GM23338 (cell line): ENCODE data around the gene CNTNAP2. TPM values are rescaled to one million over a fixed set of nuclear protein-coding genes. Genes with fewer than 3 reads are reported as not detected.

Experiments used
- ATAC-seq: fragments of 200-7000 bp; cut with Tn5 transposase; 3 replicates; pipeline ENCODE4 v1.9.1; 2020
- DNase-seq: peaks from one replicate; pipeline ENCODE4 v3.0.0-alpha.2; 2015; ENCODE audit warnings: low spot score
- H2AFZ ChIP-seq: fragments of 200-600 bp; sonication (generic); 2 replicates; pipeline ENCODE4 v1.8.0; 2016; ENCODE audit warnings: antibody characterized with exemption, mild to moderate bottlenecking, moderate library complexity
- H3F3A ChIP-seq: fragments of 200-600 bp; sonication (generic); replicated peaks from 2 replicates; pipeline ENCODE4 v1.8.0; 2017; ENCODE audit warnings: antibody characterized with exemption, mixed run types, low read depth
- H3K27ac ChIP-seq: fragments of 200-600 bp; sonication (generic); 2 replicates; pipeline ENCODE4 v1.6.1; 2016; ENCODE audit warnings: low read depth
- H3K27me3 ChIP-seq: fragments of 200-600 bp; sonication (generic); 2 replicates; pipeline ENCODE4 v1.8.0; 2016; ENCODE audit warnings: mild to moderate bottlenecking, mixed run types, moderate library complexity; ENCODE audit not compliant: insufficient read depth
- H3K36me3 ChIP-seq: fragments of 200-600 bp; sonication (generic); 2 replicates; pipeline ENCODE4 v1.8.0; 2016; ENCODE audit warnings: mild to moderate bottlenecking; ENCODE audit not compliant: insufficient read depth
- H3K4me1 ChIP-seq: fragments of 200-600 bp; sonication (generic); 2 replicates; pipeline ENCODE4 v1.8.0; 2016; ENCODE audit warnings: mild to moderate bottlenecking, moderate library complexity; ENCODE audit not compliant: insufficient read depth
- H3K4me2 ChIP-seq: fragments of 200-600 bp; sonication (generic); 2 replicates; pipeline ENCODE4 v1.7.1; 2017; ENCODE audit warnings: mixed run types
- H3K4me3 ChIP-seq: fragments of 200-600 bp; sonication (generic); 2 replicates; pipeline ENCODE4 v1.6.1; 2016; ENCODE audit warnings: mixed run types
- H3K79me2 ChIP-seq: fragments of 200-600 bp; sonication (generic); replicated peaks from 2 replicates; pipeline ENCODE4 v1.8.0; 2017; ENCODE audit warnings: mild to moderate bottlenecking; ENCODE audit not compliant: insufficient read depth
- H3K9me2 ChIP-seq: fragments of 200-600 bp; sonication (generic); 2 replicates; pipeline ENCODE4 v1.8.0; 2017; ENCODE audit not compliant: insufficient read depth
- H4K20me1 ChIP-seq: fragments of 200-600 bp; sonication (generic); replicated peaks from 2 replicates; pipeline ENCODE4 v1.8.0; 2017; ENCODE audit warnings: mild to moderate bottlenecking; ENCODE audit not compliant: insufficient read depth
- H3K27ac Mint-ChIP-seq: 2 replicates; pipeline ENCODE4 v1.8.0; 2020; ENCODE audit warnings: inconsistent platforms, mild to moderate bottlenecking, moderate library complexity, mixed read lengths
- H3K27me3 Mint-ChIP-seq: 3 replicates; pipeline ENCODE4 v1.8.0; 2022; ENCODE audit warnings: low read depth, mild to moderate bottlenecking, moderate library complexity, mixed read lengths, inconsistent platforms; ENCODE audit not compliant: insufficient read depth, poor library complexity
- H3K36me3 Mint-ChIP-seq: 3 replicates; pipeline ENCODE4 v1.8.0; 2021; ENCODE audit warnings: low read depth, mild to moderate bottlenecking, inconsistent platforms, moderate library complexity, mixed read lengths
- H3K4me1 Mint-ChIP-seq: 3 replicates; pipeline ENCODE4 v1.8.0; 2020; ENCODE audit warnings: mild to moderate bottlenecking, inconsistent platforms, mixed read lengths
- H3K4me3 Mint-ChIP-seq: 3 replicates; pipeline ENCODE4 v1.8.0; 2021; ENCODE audit warnings: moderate library complexity, mild to moderate bottlenecking, inconsistent platforms, mixed read lengths
- H3K9me3 Mint-ChIP-seq: 3 replicates; pipeline ENCODE4 v1.8.0; 2020; ENCODE audit warnings: moderate library complexity, mild to moderate bottlenecking, inconsistent platforms, mixed read lengths
- CREB1 ChIP-seq: fragments of 250-450 bp; sonication (Bioruptor Pico); IDR thresholded peaks from 2 replicates; pipeline ENCODE4 v1.5.0; 2020; ENCODE audit warnings: low read depth, mild to moderate bottlenecking, moderate library complexity
- EZH2 ChIP-seq: fragments of 200-600 bp; sonication (generic); IDR thresholded peaks from one replicate; pipeline ENCODE4 v1.8.0; 2017; ENCODE audit warnings: antibody characterized with exemption, mild to moderate bottlenecking, low read depth; ENCODE audit not compliant: unreplicated experiment
- EZH2phosphoT487 ChIP-seq: fragments of 200-600 bp; sonication (generic); IDR thresholded peaks from one replicate; pipeline ENCODE4 v1.8.1; 2018; ENCODE audit warnings: antibody characterized with exemption; ENCODE audit not compliant: unreplicated experiment
- NANOG ChIP-seq: IDR thresholded peaks from 2 replicates; pipeline ENCODE4 v1.6.1; 2016; ENCODE audit warnings: antibody characterized with exemption, borderline replicate concordance
- POLR2AphosphoS5 ChIP-seq: IDR thresholded peaks from 2 replicates; pipeline ENCODE4 v1.6.1; 2016; ENCODE audit warnings: antibody characterized with exemption, low read depth
- STAT1 ChIP-seq: IDR thresholded peaks from one replicate; pipeline ENCODE4 v1.6.1; 2016; ENCODE audit warnings: antibody characterized with exemption; ENCODE audit not compliant: unreplicated experiment
- ZNF331 ChIP-seq: fragments of 250-450 bp; sonication (Bioruptor Pico); IDR thresholded peaks from 2 replicates; pipeline ENCODE4 v1.5.0; 2020; ENCODE audit warnings: low read depth, mild to moderate bottlenecking, moderate library complexity
- polyA plus RNA-seq: library from polyadenylated mRNA; unstranded; fragments of >200 nt; fragmentation: Nextera tagmentation; extraction: Ambion mirVana; gene quantifications from 2 replicates; pipeline ENCODE4 v1.2.1, GENCODE V29; 2016
- total RNA-seq: library from RNA; depleted of rRNA; stranded (reverse); fragments of >200 nt; shearing (Covaris generic); gene quantifications from 2 replicates; pipeline ENCODE4 v1.2.3, GENCODE V29; 2014
- TF ChIP-seq, protein P1 (sequence below): IDR thresholded peaks from 2 replicates; pipeline ENCODE4 v1.6.1; 2016; ENCODE audit warnings: antibody characterized with exemption
- TF ChIP-seq, protein P2 (sequence below): IDR thresholded peaks from one replicate; pipeline ENCODE4 v1.6.1; 2018; ENCODE audit warnings: antibody characterized with exemption; ENCODE audit not compliant: unreplicated experiment
- TF ChIP-seq, protein P3 (sequence below), 2 experiments: fragments of 200-600 bp in 1 of 2; sonication (generic) in 1 of 2; conservative IDR thresholded peaks; 2 replicates each; pipeline versions ENCODE4 v1.5.1 to v1.6.1; 2016 to 2017; ENCODE audit warnings: antibody characterized with exemption in 2 of 2, low read depth in 2 of 2, mild to moderate bottlenecking in 2 of 2, moderate library complexity in 1 of 2
- TF ChIP-seq, protein P4 (sequence below): fragments of 250-450 bp; sonication (Bioruptor Pico); IDR thresholded peaks from 2 replicates; pipeline ENCODE4 v1.5.0; 2020; ENCODE audit warnings: mild to moderate bottlenecking, moderate library complexity

Gene CNTNAP2
- total and polyA plus RNA-seq, 2 experiments from 2014 or later = 38.2 to 61.3 TPM

DNA sequence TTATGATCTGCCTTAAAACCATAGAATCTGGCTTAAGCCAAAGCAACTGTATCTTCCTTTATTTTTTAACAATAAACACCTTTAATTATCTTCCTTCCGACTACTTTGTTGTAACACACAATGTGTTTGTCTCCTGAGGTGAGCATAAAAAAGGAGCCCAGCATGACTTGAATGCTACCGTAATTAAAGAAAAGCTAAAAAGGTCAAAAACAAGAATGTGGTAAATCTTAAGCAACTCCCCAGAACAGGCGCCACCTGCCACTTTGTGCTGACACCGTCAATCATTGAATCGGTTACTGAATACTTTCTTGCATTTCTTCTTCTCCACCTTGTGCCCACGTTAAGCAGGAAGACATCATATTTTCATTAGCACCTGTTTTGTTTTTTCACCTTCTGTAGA, 1904.1 kb downstream of the CNTNAP2 start:
- ATAC-seq (peak; percentile 83), DNase-seq (peak; percentile 33)
- H3K27me3 ChIP-seq = no peaks in the 10 kb centered on the region
- H3K9me3 Mint-ChIP-seq = peaks cover 35% of the 10 kb centered on the region
- peaks cover 9% of the 10 kb centered on the region; the same call in 2 of the 3 replicates for H3K36me3 Mint-ChIP-seq
- peaks cover 5% of the 10 kb centered on the region for H3K27me3 Mint-ChIP-seq
- peaks cover 19% of the 10 kb centered on the region for H3K4me1 Mint-ChIP-seq
- 0 out of 3 replicates have a peak overlapping the region, but pooled peaks have one; percentile 3 for H3K4me3 Mint-ChIP-seq
- H3K27ac Mint-ChIP-seq = no peak overlapping the region
- no peaks in the 10 kb centered on the region for H3K36me3 ChIP-seq
- no peaks in the 10 kb centered on the region for H3K9me2 ChIP-seq
- no peak overlapping the region for H3K4me2 ChIP-seq
- no peak overlapping the region for H2AFZ ChIP-seq
- no peaks in the 10 kb centered on the region; the same call in 1 of the 2 replicates for H3K4me1 ChIP-seq
- no peak overlapping the region for H3K27ac ChIP-seq
- H3F3A ChIP-seq = no peaks in the 10 kb centered on the region
- no peak overlapping the region for H3K4me3 ChIP-seq
- TF ChIP-seq CREB1 (CRISPR knock-in tag) = peak; percentile 46
- peak; percentile 59; the same call in 1 of the 2 replicates for TF ChIP-seq NANOG
- TF ChIP-seq POLR2AphosphoS5 = no peak
- TF ChIP-seq, protein P1, sequence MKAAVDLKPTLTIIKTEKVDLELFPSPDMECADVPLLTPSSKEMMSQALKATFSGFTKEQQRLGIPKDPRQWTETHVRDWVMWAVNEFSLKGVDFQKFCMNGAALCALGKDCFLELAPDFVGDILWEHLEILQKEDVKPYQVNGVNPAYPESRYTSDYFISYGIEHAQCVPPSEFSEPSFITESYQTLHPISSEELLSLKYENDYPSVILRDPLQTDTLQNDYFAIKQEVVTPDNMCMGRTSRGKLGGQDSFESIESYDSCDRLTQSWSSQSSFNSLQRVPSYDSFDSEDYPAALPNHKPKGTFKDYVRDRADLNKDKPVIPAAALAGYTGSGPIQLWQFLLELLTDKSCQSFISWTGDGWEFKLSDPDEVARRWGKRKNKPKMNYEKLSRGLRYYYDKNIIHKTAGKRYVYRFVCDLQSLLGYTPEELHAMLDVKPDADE = no peak
- TF ChIP-seq EZH2 = no peak
- TF ChIP-seq ZNF331 (CRISPR knock-in tag) = no peak
- TF ChIP-seq, protein P2, sequence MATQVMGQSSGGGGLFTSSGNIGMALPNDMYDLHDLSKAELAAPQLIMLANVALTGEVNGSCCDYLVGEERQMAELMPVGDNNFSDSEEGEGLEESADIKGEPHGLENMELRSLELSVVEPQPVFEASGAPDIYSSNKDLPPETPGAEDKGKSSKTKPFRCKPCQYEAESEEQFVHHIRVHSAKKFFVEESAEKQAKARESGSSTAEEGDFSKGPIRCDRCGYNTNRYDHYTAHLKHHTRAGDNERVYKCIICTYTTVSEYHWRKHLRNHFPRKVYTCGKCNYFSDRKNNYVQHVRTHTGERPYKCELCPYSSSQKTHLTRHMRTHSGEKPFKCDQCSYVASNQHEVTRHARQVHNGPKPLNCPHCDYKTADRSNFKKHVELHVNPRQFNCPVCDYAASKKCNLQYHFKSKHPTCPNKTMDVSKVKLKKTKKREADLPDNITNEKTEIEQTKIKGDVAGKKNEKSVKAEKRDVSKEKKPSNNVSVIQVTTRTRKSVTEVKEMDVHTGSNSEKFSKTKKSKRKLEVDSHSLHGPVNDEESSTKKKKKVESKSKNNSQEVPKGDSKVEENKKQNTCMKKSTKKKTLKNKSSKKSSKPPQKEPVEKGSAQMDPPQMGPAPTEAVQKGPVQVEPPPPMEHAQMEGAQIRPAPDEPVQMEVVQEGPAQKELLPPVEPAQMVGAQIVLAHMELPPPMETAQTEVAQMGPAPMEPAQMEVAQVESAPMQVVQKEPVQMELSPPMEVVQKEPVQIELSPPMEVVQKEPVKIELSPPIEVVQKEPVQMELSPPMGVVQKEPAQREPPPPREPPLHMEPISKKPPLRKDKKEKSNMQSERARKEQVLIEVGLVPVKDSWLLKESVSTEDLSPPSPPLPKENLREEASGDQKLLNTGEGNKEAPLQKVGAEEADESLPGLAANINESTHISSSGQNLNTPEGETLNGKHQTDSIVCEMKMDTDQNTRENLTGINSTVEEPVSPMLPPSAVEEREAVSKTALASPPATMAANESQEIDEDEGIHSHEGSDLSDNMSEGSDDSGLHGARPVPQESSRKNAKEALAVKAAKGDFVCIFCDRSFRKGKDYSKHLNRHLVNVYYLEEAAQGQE = no peak
- TF ChIP-seq, protein P3, sequence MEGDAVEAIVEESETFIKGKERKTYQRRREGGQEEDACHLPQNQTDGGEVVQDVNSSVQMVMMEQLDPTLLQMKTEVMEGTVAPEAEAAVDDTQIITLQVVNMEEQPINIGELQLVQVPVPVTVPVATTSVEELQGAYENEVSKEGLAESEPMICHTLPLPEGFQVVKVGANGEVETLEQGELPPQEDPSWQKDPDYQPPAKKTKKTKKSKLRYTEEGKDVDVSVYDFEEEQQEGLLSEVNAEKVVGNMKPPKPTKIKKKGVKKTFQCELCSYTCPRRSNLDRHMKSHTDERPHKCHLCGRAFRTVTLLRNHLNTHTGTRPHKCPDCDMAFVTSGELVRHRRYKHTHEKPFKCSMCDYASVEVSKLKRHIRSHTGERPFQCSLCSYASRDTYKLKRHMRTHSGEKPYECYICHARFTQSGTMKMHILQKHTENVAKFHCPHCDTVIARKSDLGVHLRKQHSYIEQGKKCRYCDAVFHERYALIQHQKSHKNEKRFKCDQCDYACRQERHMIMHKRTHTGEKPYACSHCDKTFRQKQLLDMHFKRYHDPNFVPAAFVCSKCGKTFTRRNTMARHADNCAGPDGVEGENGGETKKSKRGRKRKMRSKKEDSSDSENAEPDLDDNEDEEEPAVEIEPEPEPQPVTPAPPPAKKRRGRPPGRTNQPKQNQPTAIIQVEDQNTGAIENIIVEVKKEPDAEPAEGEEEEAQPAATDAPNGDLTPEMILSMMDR (conservative IDR thresholded peaks at IDR 0.05; ENCODE audit: low read depth in 2 of 2) = no peak
- no peak for TF ChIP-seq EZH2phosphoT487
- TF ChIP-seq, protein P4, sequence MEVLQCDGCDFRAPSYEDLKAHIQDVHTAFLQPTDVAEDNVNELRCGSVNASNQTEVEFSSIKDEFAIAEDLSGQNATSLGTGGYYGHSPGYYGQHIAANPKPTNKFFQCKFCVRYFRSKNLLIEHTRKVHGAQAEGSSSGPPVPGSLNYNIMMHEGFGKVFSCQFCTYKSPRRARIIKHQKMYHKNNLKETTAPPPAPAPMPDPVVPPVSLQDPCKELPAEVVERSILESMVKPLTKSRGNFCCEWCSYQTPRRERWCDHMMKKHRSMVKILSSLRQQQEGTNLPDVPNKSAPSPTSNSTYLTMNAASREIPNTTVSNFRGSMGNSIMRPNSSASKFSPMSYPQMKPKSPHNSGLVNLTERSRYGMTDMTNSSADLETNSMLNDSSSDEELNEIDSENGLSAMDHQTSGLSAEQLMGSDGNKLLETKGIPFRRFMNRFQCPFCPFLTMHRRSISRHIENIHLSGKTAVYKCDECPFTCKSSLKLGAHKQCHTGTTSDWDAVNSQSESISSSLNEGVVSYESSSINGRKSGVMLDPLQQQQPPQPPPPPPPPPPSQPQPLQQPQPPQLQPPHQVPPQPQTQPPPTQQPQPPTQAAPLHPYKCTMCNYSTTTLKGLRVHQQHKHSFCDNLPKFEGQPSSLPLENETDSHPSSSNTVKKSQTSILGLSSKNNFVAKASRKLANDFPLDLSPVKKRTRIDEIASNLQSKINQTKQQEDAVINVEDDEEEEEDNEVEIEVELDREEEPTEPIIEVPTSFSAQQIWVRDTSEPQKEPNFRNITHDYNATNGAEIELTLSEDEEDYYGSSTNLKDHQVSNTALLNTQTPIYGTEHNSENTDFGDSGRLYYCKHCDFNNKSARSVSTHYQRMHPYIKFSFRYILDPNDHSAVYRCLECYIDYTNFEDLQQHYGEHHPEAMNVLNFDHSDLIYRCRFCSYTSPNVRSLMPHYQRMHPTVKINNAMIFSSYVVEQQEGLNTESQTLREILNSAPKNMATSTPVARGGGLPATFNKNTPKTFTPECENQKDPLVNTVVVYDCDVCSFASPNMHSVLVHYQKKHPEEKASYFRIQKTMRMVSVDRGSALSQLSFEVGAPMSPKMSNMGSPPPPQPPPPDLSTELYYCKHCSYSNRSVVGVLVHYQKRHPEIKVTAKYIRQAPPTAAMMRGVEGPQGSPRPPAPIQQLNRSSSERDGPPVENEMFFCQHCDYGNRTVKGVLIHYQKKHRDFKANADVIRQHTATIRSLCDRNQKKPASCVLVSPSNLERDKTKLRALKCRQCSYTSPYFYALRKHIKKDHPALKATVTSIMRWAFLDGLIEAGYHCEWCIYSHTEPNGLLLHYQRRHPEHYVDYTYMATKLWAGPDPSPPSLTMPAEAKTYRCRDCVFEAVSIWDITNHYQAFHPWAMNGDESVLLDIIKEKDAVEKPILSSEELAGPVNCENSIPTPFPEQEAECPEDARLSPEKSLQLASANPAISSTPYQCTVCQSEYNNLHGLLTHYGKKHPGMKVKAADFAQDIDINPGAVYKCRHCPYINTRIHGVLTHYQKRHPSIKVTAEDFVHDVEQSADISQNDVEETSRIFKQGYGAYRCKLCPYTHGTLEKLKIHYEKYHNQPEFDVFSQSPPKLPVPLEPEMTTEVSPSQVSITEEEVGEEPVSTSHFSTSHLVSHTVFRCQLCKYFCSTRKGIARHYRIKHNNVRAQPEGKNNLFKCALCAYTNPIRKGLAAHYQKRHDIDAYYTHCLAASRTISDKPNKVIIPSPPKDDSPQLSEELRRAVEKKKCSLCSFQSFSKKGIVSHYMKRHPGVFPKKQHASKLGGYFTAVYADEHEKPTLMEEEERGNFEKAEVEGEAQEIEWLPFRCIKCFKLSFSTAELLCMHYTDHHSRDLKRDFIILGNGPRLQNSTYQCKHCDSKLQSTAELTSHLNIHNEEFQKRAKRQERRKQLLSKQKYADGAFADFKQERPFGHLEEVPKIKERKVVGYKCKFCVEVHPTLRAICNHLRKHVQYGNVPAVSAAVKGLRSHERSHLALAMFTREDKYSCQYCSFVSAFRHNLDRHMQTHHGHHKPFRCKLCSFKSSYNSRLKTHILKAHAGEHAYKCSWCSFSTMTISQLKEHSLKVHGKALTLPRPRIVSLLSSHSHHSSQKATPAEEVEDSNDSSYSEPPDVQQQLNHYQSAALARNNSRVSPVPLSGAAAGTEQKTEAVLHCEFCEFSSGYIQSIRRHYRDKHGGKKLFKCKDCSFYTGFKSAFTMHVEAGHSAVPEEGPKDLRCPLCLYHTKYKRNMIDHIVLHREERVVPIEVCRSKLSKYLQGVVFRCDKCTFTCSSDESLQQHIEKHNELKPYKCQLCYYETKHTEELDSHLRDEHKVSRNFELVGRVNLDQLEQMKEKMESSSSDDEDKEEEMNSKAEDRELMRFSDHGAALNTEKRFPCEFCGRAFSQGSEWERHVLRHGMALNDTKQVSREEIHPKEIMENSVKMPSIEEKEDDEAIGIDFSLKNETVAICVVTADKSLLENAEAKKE = no peak
- TF ChIP-seq STAT1 = no peak
- H4K20me1 ChIP-seq = no peaks in the 10 kb centered on the region
- H3K79me2 ChIP-seq = no peaks in the 10 kb centered on the region
